Activated T-cell treated with anti-CD3 and anti-CD28 coated beads, Interleukin-2, amount 50 U/mL, for 4 hours (primary cell): ENCODE results near the gene POLR2I. TPM values are rescaled to one million over a fixed set of nuclear protein-coding genes. Genes with fewer than 3 reads are reported as not detected.
"Not testable (repeated sequence)": the region's sequence is repeated elsewhere in the genome, so short reads cannot be mapped to it uniquely, and the experiment has no call there.

Experiments
- ATAC-seq, 2 donors: fragments of 200-7000 bp; cut with Tn5 transposase; one replicate each; pipeline ENCODE4 v1.10.0; 2021
- DNase-seq: peaks from one replicate; pipeline ENCODE4 v3.0.0-alpha.2; 2020
- H3K27me3 Mint-ChIP-seq: one replicate; pipeline ENCODE4 v1.8.0; 2021; ENCODE audit warnings: low read depth, mixed read lengths
- H3K36me3 Mint-ChIP-seq: one replicate; pipeline ENCODE4 v1.8.0; 2022; ENCODE audit warnings: mixed read lengths; ENCODE audit not compliant: insufficient read depth
- H3K4me1 Mint-ChIP-seq: one replicate; pipeline ENCODE4 v1.8.0; 2021; ENCODE audit warnings: low read depth, mixed read lengths
- H3K4me3 Mint-ChIP-seq: one replicate; pipeline ENCODE4 v1.8.0; 2021; ENCODE audit warnings: mild to moderate bottlenecking, moderate library complexity, mixed read lengths
- H3K9me3 Mint-ChIP-seq: one replicate; pipeline ENCODE4 v1.8.0; 2021; ENCODE audit warnings: mixed read lengths
- total RNA-seq, 3 donors: library from RNA; stranded (reverse); gene quantifications; one replicate each; pipeline ENCODE4 v1.2.1, GENCODE V29; 2021

The POLR2I gene
- total RNA-seq, 3 donors from 2014 or later = 139 to 165 (median 159) TPM

DNA sequence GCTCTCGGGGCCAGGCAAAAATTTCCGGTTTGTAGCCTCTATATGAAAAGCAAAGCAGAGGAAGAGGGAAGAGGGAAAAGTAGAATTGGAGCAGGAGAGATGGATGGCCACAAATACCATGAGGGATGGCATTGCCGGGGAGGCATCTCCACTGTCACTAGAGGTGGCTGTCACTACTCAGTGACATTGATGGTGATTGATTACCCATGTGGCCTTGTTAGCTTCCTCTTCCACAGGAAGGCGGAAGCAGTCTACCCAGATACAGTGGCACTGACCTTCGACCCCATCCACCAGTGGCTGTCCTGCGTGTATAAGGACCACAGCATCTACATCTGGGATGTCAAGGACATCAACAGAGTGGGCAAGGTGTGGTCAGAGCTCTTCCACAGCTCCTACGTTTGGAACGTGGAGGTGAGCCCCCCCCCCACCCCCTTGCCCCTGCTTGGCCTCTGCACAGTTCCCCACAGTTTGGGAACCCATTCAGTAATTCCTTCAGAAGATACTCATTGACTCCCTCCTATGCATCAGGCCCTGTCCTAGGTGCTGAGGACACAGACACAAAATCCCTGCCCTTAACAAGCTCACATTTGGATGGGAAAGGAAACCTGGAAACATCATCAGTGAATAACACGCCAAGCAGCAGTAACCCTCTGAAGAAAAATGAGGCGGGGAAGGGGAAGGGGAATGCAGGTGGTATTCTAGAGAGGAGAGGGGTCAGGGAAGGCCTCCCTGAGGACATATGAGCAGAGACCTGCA lies 41.4 kb downstream of the POLR2I start:
- H3K4me3 Mint-ChIP-seq = no peak overlapping the region
- no peaks in the 10 kb centered on the region for H3K4me1 Mint-ChIP-seq
- no peak for ATAC-seq
- no peaks in the 10 kb centered on the region for H3K9me3 Mint-ChIP-seq
- H3K36me3 Mint-ChIP-seq = peaks cover 3% of the 10 kb centered on the region
- no peaks in the 10 kb centered on the region for H3K27me3 Mint-ChIP-seq
- DNase-seq = no peak

DNA sequence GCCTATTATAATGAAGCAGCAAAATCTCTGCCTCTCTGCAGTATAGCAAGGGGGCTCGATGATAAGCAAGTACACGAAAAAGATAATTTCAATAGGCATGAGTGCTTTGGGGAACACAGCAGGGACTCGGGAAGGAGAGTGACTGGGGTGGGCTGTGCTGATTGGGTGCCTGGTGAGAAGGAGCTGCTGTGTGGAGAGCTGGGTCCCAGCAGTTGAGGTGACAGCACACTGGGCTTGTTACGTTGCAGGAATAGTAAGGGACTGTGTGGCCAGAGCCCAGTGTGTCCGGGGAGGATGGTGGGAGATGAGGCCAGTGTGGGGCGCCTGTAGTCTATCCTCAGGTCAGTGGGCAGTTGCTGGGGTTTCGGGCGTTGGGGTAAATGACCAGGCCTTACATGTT lies 42.6 kb downstream of the POLR2I start:
- no peak overlapping the region for H3K4me3 Mint-ChIP-seq
- DNase-seq = no peak
- no peak for ATAC-seq
- no peaks in the 10 kb centered on the region for H3K27me3 Mint-ChIP-seq
- no peaks in the 10 kb centered on the region for H3K4me1 Mint-ChIP-seq
- H3K36me3 Mint-ChIP-seq = peaks cover 3% of the 10 kb centered on the region
- H3K9me3 Mint-ChIP-seq = no peaks in the 10 kb centered on the region

DNA sequence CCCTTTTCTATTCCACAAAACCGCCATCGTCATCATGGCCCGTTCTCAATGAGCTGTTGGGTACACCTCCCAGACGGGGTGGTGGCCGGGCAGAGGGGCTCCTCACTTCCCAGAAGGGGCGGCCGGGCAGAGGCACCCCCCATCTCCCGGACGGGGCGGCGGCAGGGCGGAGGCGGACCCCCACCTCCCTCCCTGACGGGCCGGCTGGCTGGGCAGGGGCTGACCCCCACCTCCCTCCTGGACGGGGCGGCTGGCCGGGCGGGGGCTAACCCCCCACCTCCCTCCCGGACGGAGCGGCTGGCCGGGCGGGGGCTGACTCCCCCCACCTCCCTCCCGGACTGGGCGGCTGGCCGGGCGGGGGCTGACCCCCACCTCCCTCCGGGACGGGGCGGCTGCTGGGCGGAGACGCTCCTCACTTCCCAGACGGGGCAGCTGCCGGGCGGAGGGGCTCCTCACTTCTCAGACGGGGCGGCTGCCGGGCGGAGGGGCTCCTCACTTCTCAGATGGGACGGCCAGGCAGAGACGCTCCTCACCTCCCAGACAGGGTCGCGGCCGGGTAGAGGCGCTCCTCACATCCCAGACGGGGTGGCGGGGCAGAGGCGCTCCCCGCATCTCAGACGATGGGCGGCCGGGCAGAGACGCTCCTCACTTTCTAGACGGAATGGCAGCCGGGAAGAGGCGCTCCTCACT lies 45.7 kb downstream of the POLR2I start:
- H3K4me1 Mint-ChIP-seq, H3K36me3 Mint-ChIP-seq, H3K9me3 Mint-ChIP-seq, H3K4me3 Mint-ChIP-seq, ATAC-seq, DNase-seq, H3K27me3 Mint-ChIP-seq: not testable (repeated sequence)

DNA sequence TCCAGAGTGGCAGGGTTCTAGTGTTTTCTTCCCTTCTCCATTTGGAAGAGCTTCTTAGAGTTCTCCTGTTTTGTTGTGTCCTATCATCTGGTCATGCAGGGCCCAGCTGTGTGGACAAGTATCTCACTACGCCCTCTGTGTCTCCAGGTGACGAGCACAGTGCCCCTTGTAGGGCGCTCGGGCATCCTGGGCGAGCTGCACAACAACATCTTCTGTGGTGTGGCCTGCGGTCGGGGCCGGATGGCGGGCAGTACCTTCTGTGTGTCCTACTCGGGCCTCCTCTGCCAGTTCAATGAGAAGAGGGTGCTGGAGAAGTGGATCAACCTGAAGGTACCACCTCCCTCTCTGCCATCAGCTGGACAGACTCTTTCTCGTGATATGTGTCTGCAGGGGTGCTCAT lies 47.0 kb downstream of the POLR2I start:
- peaks cover 3% of the 10 kb centered on the region for H3K36me3 Mint-ChIP-seq
- no peak for ATAC-seq
- no peaks in the 10 kb centered on the region for H3K27me3 Mint-ChIP-seq
- no peaks in the 10 kb centered on the region for H3K9me3 Mint-ChIP-seq
- no peaks in the 10 kb centered on the region for H3K4me1 Mint-ChIP-seq
- no peak for DNase-seq
- no peak overlapping the region for H3K4me3 Mint-ChIP-seq

DNA sequence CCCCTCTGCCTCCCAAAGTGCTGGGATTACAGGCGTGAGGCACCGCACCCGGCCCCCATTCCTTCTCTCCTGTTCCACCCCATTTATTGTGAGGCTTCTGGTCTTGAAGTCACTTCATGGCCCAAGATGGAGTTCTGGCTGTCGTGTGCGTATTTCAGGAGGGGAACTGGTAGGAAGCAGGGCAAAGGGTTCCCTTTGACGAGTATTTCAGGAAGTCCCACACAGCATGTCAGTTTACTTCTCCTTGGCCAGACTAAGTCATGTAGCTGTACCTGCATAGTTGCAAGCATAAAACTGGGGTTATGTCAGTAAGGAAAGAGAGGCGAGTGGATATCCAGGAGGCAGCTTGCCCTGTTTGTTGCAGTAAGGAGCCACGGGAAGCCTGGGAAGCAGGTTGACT lies 49.8 kb downstream of the POLR2I start:
- no peak overlapping the region for H3K4me3 Mint-ChIP-seq
- H3K9me3 Mint-ChIP-seq = no peaks in the 10 kb centered on the region
- ATAC-seq (no peak), DNase-seq (no peak)
- H3K36me3 Mint-ChIP-seq = peaks cover 2% of the 10 kb centered on the region
- no peaks in the 10 kb centered on the region for H3K4me1 Mint-ChIP-seq
- H3K27me3 Mint-ChIP-seq = no peaks in the 10 kb centered on the region

Other genes starting within 250 kb of the POLR2I start
- under 1 TPM in 2 of 3 donors, not detected in 1; 0.24 to 0.34 TPM for gene APLP1, start 246.3 kb downstream of the POLR2I start, total RNA-seq
- gene NFKBID, start 214.3 kb downstream of the POLR2I start, total RNA-seq = 100 to 1,000 TPM; 138 to 149 (median 142) TPM
- 10 to 100 TPM; 22.6 to 37.1 (median 24.0) TPM for gene HCST, start 212.3 kb downstream of the POLR2I start, total RNA-seq
- under 1 TPM in 2 of 3 donors, not detected in 1; 0.52 to 0.69 TPM for gene TYROBP, start 206.6 kb downstream of the POLR2I start, total RNA-seq
- 10 to 100 TPM; 14.1 to 15.3 (median 14.4) TPM for gene LRFN3, start 178.5 kb downstream of the POLR2I start, total RNA-seq
- gene SDHAF1, start 119.7 kb downstream of the POLR2I start, total RNA-seq = 10 to 100 TPM; 27.3 to 29.7 (median 28.0) TPM
- gene SYNE4, start 106.1 kb downstream of the POLR2I start, total RNA-seq = 1 to 10 TPM in 2 of 3 donors, under 1 TPM in 1; 0.92 to 1.4 (median 1.2) TPM
- gene ALKBH6, start 100.7 kb downstream of the POLR2I start, total RNA-seq = 10 to 100 TPM; 33.1 to 38.2 (median 36.1) TPM
- 1 to 10 TPM in 1 of 3 donors, under 1 TPM in 2; 0.33 to 1.4 (median 0.58) TPM for gene CLIP3, start 82.0 kb downstream of the POLR2I start, total RNA-seq
- 1 to 10 TPM in 1 of 3 donors, under 1 TPM in 2; 0.76 to 1.2 (median 0.90) TPM for gene THAP8, start 60.6 kb downstream of the POLR2I start, total RNA-seq
- gene WDR62, start 60.0 kb downstream of the POLR2I start, total RNA-seq = 10 to 100 TPM; 10.3 to 14.6 (median 12.5) TPM
- gene OVOL3, start 3.7 kb downstream of the POLR2I start, total RNA-seq = not detected
- 100 to 1,000 TPM; 155 to 173 (median 157) TPM for gene TBCB, start 593 bp upstream of the POLR2I start, total RNA-seq
- gene CAPNS1, start 25.2 kb upstream of the POLR2I start, total RNA-seq = 100 to 1,000 TPM; 287 to 318 (median 313) TPM
- gene COX7A1, start 37.6 kb upstream of the POLR2I start, total RNA-seq = not detected
- gene ZNF565, start 99.8 kb upstream of the POLR2I start, total RNA-seq = 1 to 10 TPM; 1.9 to 2.6 (median 2.5) TPM
- 100 to 1,000 TPM in 2 of 3 donors, 10 to 100 TPM in 1; 98.7 to 102 (median 101) TPM for gene ZNF146, start 100.2 kb upstream of the POLR2I start, total RNA-seq